K562 (cell line): ENCODE results near the gene MYOZ3. TPM values are rescaled to one million over a fixed set of nuclear protein-coding genes. Genes with fewer than 3 reads are reported as not detected.

Source experiments
- ATAC-seq: fragments of 200-7000 bp; cut with Tn5 transposase; 3 replicates; pipeline ENCODE4 v1.9.1; 2020; ENCODE audit warnings: moderate library complexity
- BruUV-seq: library from RNA; stranded (reverse); fragments of 400-500 nt; replicated peaks from 2 replicates; lab custom pipeline; 2021; lab: Mats Ljungman, UMichigan
- CTCF ChIA-PET: fragments of 300-600 bp; formaldehyde crosslinking; extraction: SDS; loops from one replicate; lab custom pipeline; 2021; ENCODE audit warnings: low intra/inter-chr PET ratio; lab: Yijun Ruan, JAX
- POLR2A ChIA-PET: fragments of 300-600, 350-650 bp; sonication (Branson Sonifier 250); formaldehyde crosslinking; extraction: SDS; loops from one replicate; lab custom pipeline; 2021; ENCODE audit warnings: antibody characterized with exemption, inconsistent platforms; lab: Yijun Ruan, JAX
- DNase-seq, 4 experiments: peaks; one replicate each; pipeline versions ENCODE4 v3.0.0 to v3.0.0-alpha.2; 2011 to 2018; ENCODE audit warnings: low spot score in 3 of 4, mixed read lengths in 3 of 4; ENCODE audit errors: extremely low read depth in 1 of 4
- FAIRE-seq: peaks from 2 replicates; lab custom pipeline; 2011; peaks lifted over from hg19 to GRCh38; lab: Jason Lieb, UNC
- H2AFZ ChIP-seq: 2 replicates; pipeline ENCODE4 v1.6.0; 2011; ENCODE audit warnings: low read depth, low read length, control low read depth, inconsistent platforms
- H3K27ac ChIP-seq: fragments of 200-600 bp; 3 replicates; pipeline ENCODE4 v1.8.0; 2011; ENCODE audit warnings: low read depth, mild to moderate bottlenecking, control low read depth, inconsistent platforms, low read length, moderate library complexity, mixed read lengths; ENCODE audit errors: extremely low read depth
- H3K27me3 ChIP-seq, 2 experiments: fragments of 300-600 bp in 1 of 2; 2 replicates in 1 of 2; 3 replicates in 1 of 2; pipeline versions ENCODE4 v1.6.0 to v1.8.0; 2011; ENCODE audit warnings: inconsistent platforms in 2 of 2, low read length in 2 of 2, mild to moderate bottlenecking in 1 of 2, mixed read lengths in 1 of 2, moderate library complexity in 1 of 2; ENCODE audit not compliant: control insufficient read depth in 2 of 2, insufficient read depth in 2 of 2
- H3K36me3 ChIP-seq: fragments of 300-600 bp; 3 replicates; pipeline ENCODE4 v1.8.0; 2011; ENCODE audit warnings: mild to moderate bottlenecking, low read length, inconsistent platforms; ENCODE audit not compliant: control insufficient read depth, insufficient read depth
- H3K4me1 ChIP-seq, 2 experiments: fragments of 200-600 bp in 1 of 2; replicated peaks in 1 of 2; 2 replicates in 1 of 2; 3 replicates in 1 of 2; pipeline versions ENCODE4 v1.5.1 to v1.8.0; 2011; ENCODE audit warnings: inconsistent platforms in 2 of 2, low read length in 2 of 2, mild to moderate bottlenecking in 1 of 2, mixed read lengths in 1 of 2, moderate library complexity in 1 of 2; ENCODE audit not compliant: control insufficient read depth in 2 of 2, insufficient read depth in 2 of 2
- H3K4me2 ChIP-seq: 2 replicates; pipeline ENCODE4 v1.6.1; 2011; ENCODE audit warnings: low read length, control low read depth, inconsistent platforms, mixed read lengths; ENCODE audit not compliant: insufficient read depth
- H3K4me3 ChIP-seq: fragments of 200-600 bp; sonication (generic), shearing (Covaris generic); 2 replicates; pipeline ENCODE4 v1.5.1; 2016; ENCODE audit warnings: control low read depth, inconsistent platforms
- H3K79me2 ChIP-seq: fragments of 200-600 bp; 3 replicates; pipeline ENCODE4 v1.8.0; 2011; ENCODE audit warnings: low read length, inconsistent platforms; ENCODE audit not compliant: control insufficient read depth, insufficient read depth
- H3K9ac ChIP-seq, 2 experiments: 2 replicates each; pipeline versions ENCODE4 v1.6.0 to v1.6.1; 2011; ENCODE audit warnings: low read depth in 2 of 2, low read length in 2 of 2, control low read depth in 1 of 2, inconsistent platforms in 1 of 2, mild to moderate bottlenecking in 1 of 2, mixed read lengths in 1 of 2; ENCODE audit not compliant: insufficient read depth in 1 of 2
- H3K9me1 ChIP-seq: one replicate; pipeline ENCODE4 v1.6.0; 2011; ENCODE audit warnings: inconsistent platforms, mild to moderate bottlenecking, low read length, moderate library complexity; ENCODE audit not compliant: control insufficient read depth, insufficient read depth
- H3K9me3 ChIP-seq: replicated peaks from 2 replicates; pipeline ENCODE4 v1.5.1; 2011; ENCODE audit warnings: low read depth, low read length, inconsistent platforms; ENCODE audit not compliant: control insufficient read depth, insufficient read depth
- H4K20me1 ChIP-seq: replicated peaks from 2 replicates; pipeline ENCODE4 v1.6.1; 2011; ENCODE audit warnings: low read length, inconsistent platforms, mixed read lengths; ENCODE audit not compliant: control insufficient read depth, insufficient read depth
- CGGBP1 ChIP-seq: fragments of 250-450 bp; sonication (Bioruptor Pico); IDR thresholded peaks from 2 replicates; pipeline ENCODE4 v1.9.0; 2021; ENCODE audit warnings: mild to moderate bottlenecking
- KLF10 ChIP-seq: fragments of 250-450 bp; sonication (Bioruptor Pico); IDR thresholded peaks from 2 replicates; pipeline ENCODE4 v1.6.1; 2021; ENCODE audit warnings: matching md5 sums
- KLF13 ChIP-seq: fragments of 450-650 bp; IDR thresholded peaks from 2 replicates; pipeline ENCODE4 v1.6.1; 2016; ENCODE audit warnings: missing genetic modification characterization, low read depth, mild to moderate bottlenecking, missing compliant biosample characterization, moderate library complexity, borderline replicate concordance
- MTA3 ChIP-seq: fragments of 450-650 bp; formaldehyde crosslinking; IDR thresholded peaks from 2 replicates; pipeline ENCODE4 v1.6.1; 2017; ENCODE audit warnings: mild to moderate bottlenecking, borderline replicate concordance
- NFRKB ChIP-seq: fragments of 450-650 bp; IDR thresholded peaks from 2 replicates; pipeline ENCODE4 v1.6.1; 2016; ENCODE audit warnings: low read depth
- XRCC3 ChIP-seq: fragments of 450-650 bp; IDR thresholded peaks from 2 replicates; pipeline ENCODE4 v1.6.1; 2017; ENCODE audit warnings: mild to moderate bottlenecking, moderate library complexity
- WGBS: fragments of 100-300 bp; shearing (Covaris generic); methylation state at CpG from one replicate; pipeline ENCODE4 v1.1.6; 2016; ENCODE audit warnings: low coverage, mixed read lengths; ENCODE audit not compliant: insufficient coverage; ENCODE audit errors: missing lambda C conversion rate; 5-methylcytosine and 5-hydroxymethylcytosine counted together
- in situ Hi-C: fragments of 300-500 bp; cut with MboI; formaldehyde crosslinking; loops from 4 replicates; pipeline ENCODE4 v1.15.0; 2018; ENCODE audit warnings: inconsistent platforms, mixed read lengths
- intact Hi-C: fragments of 100-400 bp; cut with micrococcal nuclease; formaldehyde crosslinking; loops from 2 replicates; pipeline ENCODE4 v1.14.2; 2022
- polyA plus RNA-seq, 8 experiments: library from polyadenylated mRNA; depleted of rRNA in 4 of 8; stranded (reverse) in 5 of 8; unstranded in 3 of 8; fragments of >200 nt; fragmentation: Nextera tagmentation in 2 of 8; fragmentation: Illumina TruSeq in 1 of 8; extraction: Ambion mirVana in 2 of 8; extraction: Trizol in 1 of 8; gene quantifications; 2 replicates each; pipeline versions ENCODE4 v1.2.1 to v1.2.3, GENCODE V29; 2011 to 2014; ENCODE audit warnings: inconsistent platforms in 1 of 8, missing spikeins in 1 of 8
- total RNA-seq, 7 experiments: library from RNA; depleted of rRNA in 6 of 7; stranded (reverse); fragments of >200 nt in 6 of 7; fragmentation: Illumina TruSeq in 2 of 7; extraction: Trizol in 2 of 7; gene quantifications; 2 replicates each; pipeline versions ENCODE4 v1.2.1 to v1.2.3, GENCODE V29; 2011 to 2021; ENCODE audit warnings: low replicate concordance in 1 of 7
- TF ChIP-seq, protein P1 (sequence below): sonication (generic); formaldehyde crosslinking; IDR thresholded peaks from 2 replicates; pipeline ENCODE4 v1.8.1; 2022; ENCODE audit warnings: missing genetic modification reagents
- TF ChIP-seq, protein P2 (sequence below): fragments of 450-650 bp; formaldehyde crosslinking; IDR thresholded peaks from 2 replicates; pipeline ENCODE4 v1.4.0; 2022; ENCODE audit warnings: mild to moderate bottlenecking, moderate library complexity

Gene MYOZ3
- total and polyA plus RNA-seq, 9 of the 15 experiments (the other 6 are each of a cell fraction or from before 2014, with no cell fraction given), result not detected

DNA sequence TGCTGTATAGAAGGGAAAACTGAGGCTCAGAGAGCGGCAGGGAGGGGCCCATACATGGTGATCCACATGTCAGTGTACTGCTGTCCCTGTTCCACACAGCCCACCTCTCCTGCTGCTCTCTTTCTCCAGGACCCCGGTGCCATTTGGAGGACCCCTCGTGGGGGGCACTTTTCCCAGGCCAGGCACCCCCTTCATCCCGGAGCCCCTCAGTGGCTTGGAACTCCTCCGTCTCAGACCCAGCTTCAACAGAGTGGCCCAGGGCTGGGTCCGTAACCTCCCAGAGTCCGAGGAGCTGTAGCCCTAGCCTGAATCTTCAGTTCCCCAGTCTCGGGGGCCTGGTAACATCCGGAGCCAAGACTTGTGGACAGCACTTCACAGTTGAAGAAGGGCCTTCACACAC lies 15.5 kb downstream of the MYOZ3 start:
- ChIA-PET CTCF (no interaction called here), POLR2A (interaction anchor here (0.6 kb wide), 1 partner anchor 312 kb away, joined by 3 read pairs; no protein-coding TSS in a partner anchor)

More for the DNA sequence above, 15.5 kb downstream of the MYOZ3 start:
- peaks cover 1 to 9% of the 10 kb centered on the region in 2 experiments; a peak in 3 of 5 replicates for H3K27me3 ChIP-seq
- DNase-seq (no peak), ATAC-seq (no peak), FAIRE-seq (no peak)
- BruUV-seq, result no TSS peak
- no peak overlapping the region for H3K27ac ChIP-seq
- H3K9me1 ChIP-seq, result no peaks in the 10 kb centered on the region
- H3K36me3 ChIP-seq, result no peaks in the 10 kb centered on the region
- H3K9ac ChIP-seq, result no peak overlapping the region; a peak in 1 of 4 replicates
- intact Hi-C loops, result no loop called here
- H2AFZ ChIP-seq, result no peak overlapping the region
- no peaks in the 10 kb centered on the region for H4K20me1 ChIP-seq
- H3K4me2 ChIP-seq, result no peak overlapping the region
- H3K4me3 ChIP-seq, result no peak overlapping the region
- WGBS, result 21% methylated on average over 8 of the region's 9 CpGs
- no peaks in the 10 kb centered on the region for H3K79me2 ChIP-seq
- no peaks in the 10 kb centered on the region for H3K9me3 ChIP-seq
- in situ Hi-C loops, result no loop called here
- TF ChIP-seq NFRKB (no peak), KLF10 (CRISPR knock-in tag) (no peak), MTA3 (no peak), CGGBP1 (CRISPR knock-in tag) (no peak), KLF13 (tag) (no peak), XRCC3 (no peak)
- TF ChIP-seq, protein P1, sequence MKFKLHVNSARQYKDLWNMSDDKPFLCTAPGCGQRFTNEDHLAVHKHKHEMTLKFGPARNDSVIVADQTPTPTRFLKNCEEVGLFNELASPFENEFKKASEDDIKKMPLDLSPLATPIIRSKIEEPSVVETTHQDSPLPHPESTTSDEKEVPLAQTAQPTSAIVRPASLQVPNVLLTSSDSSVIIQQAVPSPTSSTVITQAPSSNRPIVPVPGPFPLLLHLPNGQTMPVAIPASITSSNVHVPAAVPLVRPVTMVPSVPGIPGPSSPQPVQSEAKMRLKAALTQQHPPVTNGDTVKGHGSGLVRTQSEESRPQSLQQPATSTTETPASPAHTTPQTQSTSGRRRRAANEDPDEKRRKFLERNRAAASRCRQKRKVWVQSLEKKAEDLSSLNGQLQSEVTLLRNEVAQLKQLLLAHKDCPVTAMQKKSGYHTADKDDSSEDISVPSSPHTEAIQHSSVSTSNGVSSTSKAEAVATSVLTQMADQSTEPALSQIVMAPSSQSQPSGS (CRISPR knock-in tag), result no peak
- TF ChIP-seq, protein P2, sequence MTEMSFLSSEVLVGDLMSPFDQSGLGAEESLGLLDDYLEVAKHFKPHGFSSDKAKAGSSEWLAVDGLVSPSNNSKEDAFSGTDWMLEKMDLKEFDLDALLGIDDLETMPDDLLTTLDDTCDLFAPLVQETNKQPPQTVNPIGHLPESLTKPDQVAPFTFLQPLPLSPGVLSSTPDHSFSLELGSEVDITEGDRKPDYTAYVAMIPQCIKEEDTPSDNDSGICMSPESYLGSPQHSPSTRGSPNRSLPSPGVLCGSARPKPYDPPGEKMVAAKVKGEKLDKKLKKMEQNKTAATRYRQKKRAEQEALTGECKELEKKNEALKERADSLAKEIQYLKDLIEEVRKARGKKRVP (CRISPR knock-in tag), result no peak
- H3K4me1 ChIP-seq, result peaks cover 0 to 8% of the 10 kb centered on the region in 2 experiments; a peak in 1 of 5 replicates
